GM21367 (cell line): ENCODE results near the gene ACSM5.
A peak's percentile ranks its signal among the peaks of the same experiment; 100 is the strongest.

Experiments used
- ATAC-seq: cut with Tn5 transposase; IDR thresholded peaks from one replicate; pipeline ENCODE4 v1.9.1; 2021; ENCODE audit not compliant: unreplicated experiment

The ACSM5 gene

DNA sequence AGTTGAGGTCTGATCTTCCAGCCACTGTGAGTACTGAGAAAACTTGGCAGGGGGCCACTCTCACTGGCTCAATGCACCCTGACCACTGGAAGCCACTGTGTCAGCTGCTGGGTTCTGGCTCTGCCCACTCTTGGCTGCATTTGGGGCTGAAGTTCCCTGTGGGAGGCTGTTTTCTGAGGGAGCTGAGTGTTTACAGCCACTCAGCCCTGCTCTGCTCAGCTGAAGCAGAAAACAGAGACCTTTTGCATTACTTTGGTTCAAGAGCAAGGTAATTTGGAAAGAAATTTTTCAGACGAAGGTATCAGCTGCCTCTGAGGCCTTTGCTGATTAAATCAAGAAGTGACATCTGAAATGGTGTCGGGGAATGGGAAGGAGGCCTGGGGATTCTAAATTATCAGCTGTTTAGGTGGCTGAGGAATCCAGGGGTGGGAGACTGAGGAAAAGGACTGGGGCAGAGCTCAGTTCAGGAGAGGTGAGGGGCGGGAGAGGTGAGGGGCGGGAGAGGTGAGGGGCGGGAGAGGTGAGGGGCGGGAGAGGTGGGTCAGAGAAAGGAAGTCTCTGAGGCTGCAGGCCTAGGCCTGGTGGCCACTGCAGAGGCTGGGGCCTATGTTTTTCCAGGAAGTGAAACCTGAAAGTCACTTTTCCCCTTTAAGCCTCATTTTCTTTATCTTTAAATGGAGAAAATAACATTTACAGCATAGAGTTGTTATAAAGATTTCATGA, at the start of gene ACSM5:
TSS of gene ACSM5 (plus strand) at position 137 of the 723 bp plus-strand sequence. CDS start 1,951 bp downstream, outside the sequence.
- ATAC-seq: no peak

DNA sequence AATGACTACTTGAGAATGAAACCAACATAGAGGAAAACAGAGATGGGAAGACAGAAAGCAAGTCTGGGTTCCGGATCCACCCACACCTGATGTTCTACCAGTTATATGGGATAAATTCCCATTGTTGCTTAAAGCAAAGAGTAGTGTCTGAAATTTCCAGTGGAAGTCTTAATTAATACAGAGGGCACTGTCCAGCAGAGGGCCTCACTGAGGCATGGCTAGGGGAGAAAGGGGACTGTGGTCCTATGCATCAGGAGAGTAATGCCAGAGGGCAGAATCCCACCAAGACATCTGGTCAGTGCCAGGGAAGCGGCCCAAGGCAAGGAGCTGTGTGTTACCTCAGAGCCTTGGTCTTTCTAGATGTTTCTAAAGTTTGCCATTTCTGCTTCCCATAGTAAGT, 49.3 kb upstream of the ACSM5 start:
- no peak for ATAC-seq

GRCh38 chr16:20363191-20363590, 46.1 kb upstream of the ACSM5 start:
- no peak for ATAC-seq

GRCh38 chr16:20364051-20364450, 45.3 kb upstream of the ACSM5 start:
- no peak for ATAC-seq

- no peak for ATAC-seq
Observed at GRCh38 chr16:20369452-20370054, 39.8 kb upstream of the ACSM5 start.

DNA sequence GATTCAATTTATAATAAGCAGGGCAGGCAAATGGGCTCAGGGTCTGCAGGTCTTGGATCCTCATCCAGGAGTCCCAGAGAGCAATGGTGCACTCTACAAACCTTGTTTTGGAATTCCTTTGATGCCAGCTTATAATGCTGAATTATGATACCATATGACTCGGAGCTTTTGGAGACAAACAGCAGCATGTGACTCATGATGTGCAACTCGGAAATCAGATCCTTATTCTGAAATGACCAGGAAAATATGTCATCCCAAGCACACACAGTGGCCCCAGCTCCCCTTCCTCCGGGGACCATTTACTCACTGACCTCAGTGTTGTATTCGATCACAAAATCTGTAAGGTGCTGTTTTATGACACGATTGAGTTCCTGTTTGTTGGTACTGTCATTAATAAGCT, 36.6 kb upstream of the ACSM5 start:
- ATAC-seq: no peak

DNA sequence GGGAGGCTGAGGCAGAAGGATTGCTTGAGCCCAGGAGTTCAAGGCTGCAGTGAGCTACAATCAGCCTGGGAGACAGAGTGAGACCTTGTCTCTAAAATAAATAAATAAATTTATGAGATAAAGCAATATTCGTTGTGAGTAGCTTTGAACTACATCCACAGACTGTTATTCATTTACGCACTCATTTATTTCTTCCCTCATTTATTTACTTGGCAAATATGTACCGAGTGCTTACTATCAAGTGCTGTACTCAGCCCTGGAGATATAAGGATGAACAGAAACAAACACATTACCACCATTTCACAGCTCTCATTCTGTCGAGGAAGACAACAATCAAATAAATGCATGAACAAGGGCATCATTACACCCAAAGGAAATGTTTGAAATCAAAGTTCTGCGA, 32.2 kb upstream of the ACSM5 start:
- ATAC-seq: no peak

GRCh38 chr16:20380782-20381181, 28.6 kb upstream of the ACSM5 start:
- ATAC-seq: no peak

DNA sequence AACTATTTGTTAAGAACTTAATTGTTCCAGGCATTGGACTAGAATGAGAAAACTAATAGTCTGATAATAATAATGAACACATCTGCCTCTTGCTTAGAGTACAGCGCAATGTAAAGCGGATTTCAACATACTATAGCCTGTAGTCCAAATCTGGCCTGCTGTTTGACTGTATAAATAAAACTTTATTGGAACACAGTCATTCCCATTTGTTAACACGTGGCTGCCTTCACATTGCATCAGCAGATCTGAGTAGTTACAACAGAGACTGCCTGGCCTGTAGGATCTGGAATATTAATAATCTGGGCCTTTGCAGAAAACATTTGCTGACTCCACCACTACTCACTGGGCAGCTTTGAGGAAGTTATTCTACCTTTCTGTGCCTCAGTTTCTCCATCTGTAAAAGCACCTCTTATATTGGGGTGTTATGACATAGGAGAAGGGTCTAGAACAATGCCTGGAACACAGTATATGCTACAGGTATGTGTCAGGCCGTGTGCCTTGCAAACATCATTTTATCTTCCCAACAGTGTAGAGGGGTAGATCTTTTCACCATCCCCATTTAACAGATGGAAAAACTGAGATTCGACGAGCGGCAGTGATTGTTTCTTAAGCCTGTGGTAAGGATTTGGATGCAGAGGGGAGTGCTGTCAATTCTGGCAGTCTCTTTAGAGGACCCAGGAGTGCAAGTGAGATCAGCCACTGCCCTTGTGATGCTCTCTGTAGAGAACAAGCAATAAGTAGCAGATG, 27.0 kb upstream of the ACSM5 start:
- no peak for ATAC-seq

- peak; percentile 74 for ATAC-seq
Observed at GRCh38 chr16:20383106-20384029, 26.0 kb upstream of the ACSM5 start.

GRCh38 chr16:20385844-20386832, 23.2 kb upstream of the ACSM5 start:
- ATAC-seq: no peak

DNA sequence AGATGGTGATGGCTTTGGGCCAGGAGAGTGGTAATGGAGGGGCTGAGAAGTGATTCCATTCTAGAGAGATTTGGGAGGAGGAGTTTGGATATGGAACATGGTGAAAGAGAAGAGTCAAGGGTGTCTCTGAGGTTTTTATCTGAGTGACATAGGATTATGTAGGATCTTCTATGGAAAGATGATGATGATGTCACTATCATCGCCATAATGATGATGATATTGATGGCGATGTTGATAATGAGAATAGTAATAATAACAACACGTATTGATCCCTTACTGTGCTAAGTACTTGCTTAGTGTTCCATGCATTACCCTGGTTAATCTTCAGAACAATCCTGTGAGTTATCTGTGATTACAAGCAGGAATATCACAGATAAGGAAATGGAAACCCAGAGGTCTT, 21.4 kb upstream of the ACSM5 start:
- ATAC-seq: no peak

DNA sequence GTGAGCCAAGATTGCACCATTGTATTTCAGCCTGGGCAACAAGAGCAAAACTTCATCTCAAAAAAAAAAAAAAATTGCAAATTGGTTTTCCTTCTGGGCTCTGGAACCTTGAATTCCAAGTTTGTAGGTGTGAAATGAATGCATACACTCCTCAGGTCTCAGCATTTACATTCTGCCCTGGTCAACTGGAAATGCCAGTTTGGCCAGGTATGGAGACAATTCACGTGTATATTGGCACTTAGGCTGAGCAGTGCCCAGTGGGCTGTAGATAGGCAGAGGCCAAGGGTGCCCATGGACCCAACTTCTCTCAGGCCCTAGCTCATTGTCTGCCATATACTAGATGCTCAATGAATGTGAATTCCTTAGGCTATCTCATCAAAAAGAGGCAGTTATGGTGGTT, 20.5 kb upstream of the ACSM5 start:
- ATAC-seq: no peak

DNA sequence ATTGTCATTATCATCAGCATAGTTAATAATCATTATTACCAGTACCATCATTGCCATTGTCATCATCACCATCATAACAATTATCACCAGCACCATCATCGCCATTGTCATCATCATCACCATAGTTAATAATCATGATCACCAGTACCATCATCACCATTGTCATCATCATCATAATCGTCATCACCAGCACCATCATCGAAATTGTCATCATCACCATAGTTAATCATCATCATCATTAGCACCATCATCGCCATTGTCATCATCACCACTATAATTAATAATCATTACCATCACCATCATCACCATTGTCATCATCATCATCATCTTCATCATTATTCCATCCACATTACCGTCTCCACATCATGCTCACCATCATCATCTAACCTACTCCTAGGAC, 18.3 kb upstream of the ACSM5 start:
- ATAC-seq: no peak

DNA sequence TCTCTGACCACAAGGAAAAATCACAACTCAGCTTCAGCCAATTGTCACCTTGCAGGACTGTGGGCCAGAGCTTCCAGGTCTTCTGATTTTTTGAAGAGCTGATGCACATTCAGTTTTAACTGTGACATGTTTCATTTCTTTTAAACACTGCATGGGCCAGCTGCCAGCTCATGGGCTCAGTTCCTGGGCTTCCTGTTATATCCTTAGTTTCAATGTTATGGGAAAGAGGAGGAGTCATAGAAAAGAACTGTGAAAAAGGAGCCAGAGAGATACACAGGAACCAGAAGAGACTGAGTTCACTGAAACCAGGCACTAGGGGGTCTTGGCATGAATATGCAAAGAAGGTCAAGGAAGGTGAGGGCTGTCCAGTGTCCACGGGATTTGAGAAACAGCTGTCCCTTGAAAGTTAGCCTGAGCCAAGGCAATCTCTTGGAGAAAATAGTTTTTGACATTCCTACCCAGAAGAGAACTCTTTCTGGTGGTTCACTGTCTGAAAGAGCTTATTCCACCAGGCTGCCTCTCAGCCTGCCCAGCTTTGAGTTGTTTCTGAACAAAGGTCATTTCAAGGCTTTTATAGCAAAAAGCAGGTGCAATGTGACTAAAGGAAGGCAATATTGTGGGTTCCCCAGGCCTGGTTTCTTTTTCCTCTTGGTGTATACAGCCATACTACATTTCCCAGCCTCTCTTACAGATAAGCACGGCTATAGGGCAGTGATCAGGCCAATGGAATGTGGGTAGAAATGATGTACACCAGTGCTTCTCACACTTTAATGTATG, 15.3 kb upstream of the ACSM5 start:
- ATAC-seq: no peak

DNA sequence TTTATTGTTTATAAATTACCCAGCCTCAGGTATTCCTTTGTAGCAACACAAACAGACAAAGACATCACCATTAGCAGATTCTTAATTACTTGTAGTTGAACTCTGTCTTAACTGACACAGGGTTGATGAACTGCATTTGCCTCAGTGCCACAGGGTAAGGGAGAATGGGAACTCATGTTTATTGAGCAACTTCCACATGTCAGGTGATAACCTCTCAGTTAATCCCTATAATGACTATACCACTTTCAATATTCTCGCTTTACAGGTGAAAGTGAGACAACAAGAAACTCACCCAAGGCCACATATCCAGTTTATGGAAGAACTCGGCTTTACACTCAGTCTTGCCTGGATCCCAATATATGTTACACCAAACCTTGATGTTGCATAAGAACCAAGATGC, 13.4 kb upstream of the ACSM5 start:
- ATAC-seq: no peak

DNA sequence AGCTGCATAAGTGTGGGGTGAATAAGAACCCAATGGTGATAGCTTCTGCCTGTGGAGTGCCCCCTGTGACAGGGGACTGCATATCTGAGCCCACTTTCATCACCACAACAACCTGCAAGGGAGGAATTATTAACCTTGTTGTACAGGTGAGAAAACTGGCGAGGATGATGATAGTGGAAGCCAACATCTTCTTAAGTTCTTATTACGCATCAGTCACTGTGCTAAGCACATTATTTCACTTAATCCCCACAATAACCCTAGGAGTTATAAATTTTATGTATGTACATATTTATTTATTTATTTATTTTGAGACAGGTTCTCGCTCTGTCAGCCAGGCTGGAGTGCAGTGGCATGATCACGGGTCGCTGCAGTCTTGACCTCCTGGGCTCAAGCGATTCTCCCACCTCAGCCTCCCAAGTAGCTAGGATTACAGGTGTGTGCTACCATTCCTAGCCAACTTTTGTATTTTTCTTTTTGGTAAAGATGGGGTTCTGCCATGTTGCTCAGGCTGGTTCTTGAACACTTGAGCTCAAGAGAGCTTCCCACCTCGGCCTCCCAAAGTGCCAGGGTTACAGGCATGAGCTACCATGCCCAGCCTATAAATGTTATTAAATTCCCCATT, 12.4 kb upstream of the ACSM5 start:
- ATAC-seq: no peak

- ATAC-seq: no peak
Observed at GRCh38 chr16:20397468-20398074, 11.8 kb upstream of the ACSM5 start.
